GM19395 (cell line): ENCODE results near the gene FERMT2.

Experiments used
- ATAC-seq: cut with Tn5 transposase; IDR thresholded peaks from one replicate; pipeline ENCODE4 v1.9.1; 2021; ENCODE audit warnings: mild to moderate bottlenecking, moderate library complexity; ENCODE audit not compliant: unreplicated experiment

FERMT2 gene

DNA sequence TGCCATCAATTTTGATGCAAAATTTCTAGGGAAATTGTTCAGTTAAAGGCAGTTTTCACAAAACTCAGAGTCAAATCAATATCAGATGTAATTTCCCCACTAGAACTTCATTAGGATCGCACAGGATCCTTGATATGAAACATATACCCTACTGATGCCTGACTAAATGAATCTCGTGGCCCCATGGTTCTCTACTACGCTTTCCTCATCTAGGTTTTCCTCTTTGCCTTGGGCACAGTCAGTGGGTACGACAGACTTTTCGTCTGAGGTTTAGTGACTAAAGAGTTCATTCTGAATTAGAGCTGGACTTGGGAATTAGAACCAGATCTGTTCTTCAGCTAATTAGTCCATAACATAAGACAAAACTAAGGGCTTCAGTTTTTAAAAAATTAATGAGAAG is 117.0 kb downstream of the FERMT2 start:
- ATAC-seq, result no peak

DNA sequence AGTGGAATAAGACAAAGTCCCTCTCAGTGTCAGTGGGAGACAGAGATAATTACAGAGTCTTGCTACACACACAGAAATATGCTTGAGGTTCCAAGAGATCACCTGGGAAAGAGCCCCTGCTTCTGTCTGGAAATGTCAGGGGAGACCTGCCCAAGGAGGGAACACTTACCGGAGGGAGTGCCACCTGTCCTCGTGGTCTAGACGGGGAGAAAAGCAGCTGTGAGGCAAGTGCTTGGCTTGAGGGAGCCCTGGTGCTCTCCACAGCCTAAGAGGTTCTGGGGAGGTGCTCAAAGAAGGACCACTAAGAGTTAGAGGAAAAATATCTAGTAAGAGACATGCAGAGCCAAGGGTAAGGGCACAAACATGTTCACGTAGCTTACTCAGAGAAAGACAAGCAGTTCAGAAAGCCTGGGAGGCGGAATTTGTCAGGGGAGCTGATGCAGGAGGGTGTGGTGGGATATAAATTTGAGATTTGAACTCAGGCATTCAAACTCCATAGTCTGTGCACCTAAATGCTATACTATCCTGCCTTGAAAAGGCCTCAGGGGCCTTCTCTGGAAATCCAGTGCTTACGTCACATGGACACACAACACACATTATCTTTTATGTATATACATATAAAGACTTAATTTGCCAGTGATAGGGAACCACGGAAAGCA is 121.2 kb downstream of the FERMT2 start:
- ATAC-seq, result no peak

DNA sequence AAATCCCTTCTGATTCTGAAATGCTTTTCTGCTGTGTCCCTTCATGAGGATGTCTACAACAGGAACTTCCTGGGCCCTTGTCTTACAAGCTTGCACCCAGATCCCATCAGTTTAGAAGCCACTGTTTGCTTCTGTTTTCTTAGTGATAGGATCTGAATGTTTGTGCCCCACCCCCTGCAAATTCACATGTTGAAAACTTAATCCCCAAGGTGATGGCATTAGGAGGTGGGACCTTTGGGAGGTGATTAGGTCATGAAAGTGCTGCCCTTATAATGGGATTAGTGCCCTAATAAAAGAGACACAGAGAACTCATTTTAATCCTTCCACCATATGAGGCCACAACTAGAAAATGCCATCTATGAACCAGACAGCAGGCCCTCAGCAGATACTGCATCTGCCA is 123.4 kb downstream of the FERMT2 start:
- no peak for ATAC-seq

DNA sequence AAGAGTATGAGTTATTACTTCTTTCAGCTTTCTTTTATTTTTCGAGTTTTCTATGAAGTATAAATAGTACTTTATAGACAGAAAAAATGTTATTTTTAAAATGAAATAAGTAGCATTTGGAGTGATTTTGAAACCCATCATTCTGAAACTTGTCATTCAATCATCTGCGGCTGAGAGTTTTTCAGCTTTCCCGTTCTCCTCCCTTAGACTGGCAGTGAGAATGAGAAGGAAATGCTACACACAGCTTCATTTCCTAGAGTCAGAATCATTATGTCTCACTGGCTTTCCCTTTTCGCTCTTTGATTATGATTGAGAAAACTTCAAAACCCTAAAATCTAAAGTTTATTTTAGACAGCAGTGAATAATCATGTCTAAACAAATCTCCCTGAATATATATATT is 125.8 kb downstream of the FERMT2 start:
- peak; percentile 54 for ATAC-seq

- no peak for ATAC-seq
Observed at GRCh38 chr14:52824462-52824861, 126.4 kb downstream of the FERMT2 start.

DNA sequence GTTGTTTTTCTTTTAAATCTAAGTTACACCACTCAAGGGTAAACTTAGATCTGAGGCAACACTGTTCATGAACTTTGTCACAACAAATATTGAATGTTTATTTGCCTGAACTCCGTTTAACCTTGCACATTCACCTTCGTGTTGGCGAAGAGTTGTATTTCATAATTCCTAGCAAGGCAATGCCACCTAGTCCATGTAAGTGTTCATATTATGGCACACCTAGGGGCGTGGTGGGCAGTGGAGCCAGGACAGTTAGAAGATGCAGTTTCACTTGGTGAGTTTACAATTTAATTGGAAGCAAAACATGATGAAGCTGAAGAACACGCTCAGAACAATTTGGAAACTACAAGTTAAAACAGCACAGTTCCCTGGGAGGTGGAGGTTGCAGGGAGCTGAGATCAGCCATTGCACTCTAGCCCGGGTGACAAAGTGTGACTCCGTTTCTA is 129.0 kb downstream of the FERMT2 start:
- ATAC-seq, result no peak

GRCh38 chr14:52808101-52808500 is 142.7 kb downstream of the FERMT2 start:
- no peak for ATAC-seq
